Endothelial cell of umbilical vein (primary cell): ENCODE measurements around the gene ADAMTSL3. TPM values are rescaled to one million over a fixed set of nuclear protein-coding genes. Genes with fewer than 3 reads are reported as not detected.

Experiments
- BruUV-seq: library from RNA; stranded (reverse); fragments of 400-500 nt; replicated peaks from 2 replicates; lab custom pipeline; 2021; lab: Mats Ljungman, UMichigan
- CTCF ChIA-PET: fragments of 300-600, 350-600 bp; sonication (Branson Sonifier 250); formaldehyde crosslinking; loops from one replicate; lab custom pipeline; 2021; ENCODE audit warnings: antibody characterized with exemption, inconsistent platforms; lab: Charles Lee
- POLR2A ChIA-PET: fragments of 300-600, 350-600 bp; sonication (Branson Sonifier 250); formaldehyde crosslinking; loops from one replicate; lab custom pipeline; 2021; ENCODE audit warnings: antibody characterized with exemption, inconsistent platforms; lab: Charles Lee
- DNase-seq: peaks from one replicate; pipeline ENCODE4 v3.0.0-alpha.2; 2011; ENCODE audit warnings: low read depth, low spot score
- FAIRE-seq: peaks from 2 replicates; lab custom pipeline; 2011; peaks lifted over from hg19 to GRCh38; lab: Jason Lieb, UNC
- H2AFZ ChIP-seq: 2 replicates; pipeline ENCODE4 v1.6.0; 2012; ENCODE audit warnings: low read depth, low read length, control low read depth, inconsistent platforms
- H3K27ac ChIP-seq: 2 replicates; pipeline ENCODE4 v1.5.1; 2011; ENCODE audit warnings: low read depth, mild to moderate bottlenecking, control low read depth, low read length, moderate library complexity; ENCODE audit not compliant: insufficient read depth
- H3K27me3 ChIP-seq, 2 experiments: 2 replicates each; pipeline versions ENCODE4 v1.6.0 to v1.6.1; 2011; ENCODE audit warnings: low read length in 2 of 2, mixed read lengths in 1 of 2; ENCODE audit not compliant: control insufficient read depth in 2 of 2, insufficient read depth in 2 of 2
- H3K36me3 ChIP-seq, 2 experiments: 2 replicates in 1 of 2; 3 replicates in 1 of 2; pipeline ENCODE4 v1.5.1; 2011; ENCODE audit warnings: low read length in 2 of 2, mild to moderate bottlenecking in 1 of 2, moderate library complexity in 1 of 2; ENCODE audit not compliant: control insufficient read depth in 2 of 2, insufficient read depth in 2 of 2; ENCODE audit errors: extremely low read depth in 1 of 2
- H3K4me1 ChIP-seq: 3 replicates; pipeline ENCODE4 v1.5.1; 2011; ENCODE audit warnings: mild to moderate bottlenecking, low read length; ENCODE audit not compliant: control insufficient read depth, insufficient read depth; ENCODE audit errors: extremely low read depth
- H3K4me2 ChIP-seq: 2 replicates; pipeline ENCODE4 v1.6.1; 2011; ENCODE audit warnings: low read length, control low read depth, mixed read lengths; ENCODE audit not compliant: insufficient read depth
- H3K4me3 ChIP-seq, 3 experiments: fragments of 200-600 bp in 1 of 3; sonication (generic), shearing (Covaris generic) in 1 of 3; replicated peaks in 1 of 3; 2 replicates each; pipeline ENCODE4 v1.5.1; 2011 to 2016; ENCODE audit warnings: control low read depth in 3 of 3, low read length in 3 of 3, mild to moderate bottlenecking in 2 of 3, inconsistent platforms in 1 of 3, low read depth in 1 of 3, moderate library complexity in 1 of 3; ENCODE audit not compliant: insufficient read depth in 1 of 3
- H3K79me2 ChIP-seq: 2 replicates; pipeline ENCODE4 v1.6.0; 2012; ENCODE audit warnings: low read length, inconsistent platforms; ENCODE audit not compliant: control insufficient read depth, insufficient read depth
- H3K9ac ChIP-seq: replicated peaks from 2 replicates; pipeline ENCODE3; 2011; ENCODE audit warnings: low read length, control low read depth; ENCODE audit not compliant: insufficient read depth; ENCODE audit errors: extremely low read depth
- H3K9me1 ChIP-seq: replicated peaks from 3 replicates; pipeline ENCODE4 v1.6.0; 2011; ENCODE audit warnings: mild to moderate bottlenecking, low read length; ENCODE audit not compliant: control insufficient read depth, insufficient read depth; ENCODE audit errors: extremely low read depth
- H3K9me3 ChIP-seq: replicated peaks from 2 replicates; pipeline ENCODE4 v1.5.1; 2012; ENCODE audit warnings: low read length, inconsistent platforms; ENCODE audit not compliant: control insufficient read depth, insufficient read depth
- H4K20me1 ChIP-seq: replicated peaks from 2 replicates; pipeline ENCODE3; 2011; ENCODE audit warnings: mild to moderate bottlenecking, low read length; ENCODE audit not compliant: control insufficient read depth, insufficient read depth; ENCODE audit errors: extremely low read depth
- EZH2 ChIP-seq: IDR thresholded peaks from 2 replicates; pipeline ENCODE4 v1.6.1; 2012; ENCODE audit warnings: borderline replicate concordance, low read depth, mild to moderate bottlenecking, moderate library complexity, low read length, inconsistent platforms; ENCODE audit not compliant: severe bottlenecking
- GATA2 ChIP-seq: IDR thresholded peaks from 2 replicates; pipeline ENCODE4 v1.7.0; 2011; ENCODE audit warnings: low read depth, mild to moderate bottlenecking, moderate library complexity, mixed read lengths, low read length; ENCODE audit not compliant: insufficient read length, insufficient read depth
- JUN ChIP-seq: IDR thresholded peaks from 2 replicates; pipeline ENCODE4 v1.6.1; 2011; ENCODE audit warnings: borderline replicate concordance, low read depth; ENCODE audit not compliant: insufficient read length, insufficient read depth
- MYC ChIP-seq: IDR thresholded peaks from one replicate; pipeline ENCODE4 v1.6.1; 2011; ENCODE audit warnings: mild to moderate bottlenecking, low read depth, low read length
- POLR2AphosphoS5 ChIP-seq: IDR thresholded peaks from 2 replicates; pipeline ENCODE4 v1.6.1; 2012; ENCODE audit warnings: low read depth, mild to moderate bottlenecking, control low read depth, low read length, moderate library complexity; ENCODE audit not compliant: insufficient read depth
- dilution Hi-C: fragments of 300-500 bp; cut with MboI; formaldehyde crosslinking; loops from one replicate; pipeline ENCODE4 v1.15.0; 2019; ENCODE audit warnings: low sequenced_read_pairs; ENCODE audit not compliant: extremely low pct_ligation_motif_present
- intact Hi-C: fragments of 100-400 bp; cut with micrococcal nuclease; formaldehyde crosslinking; loops from one replicate; pipeline ENCODE4 v1.10.0; 2022
- polyA plus RNA-seq, 4 experiments: library from polyadenylated mRNA; depleted of rRNA in 3 of 4; stranded (reverse) in 3 of 4; unstranded in 1 of 4; fragments of >200 nt; gene quantifications; 2 replicates each; pipeline versions ENCODE4 v1.2.1 to v1.2.3, GENCODE V29; 2011 to 2012; ENCODE audit warnings: missing spikeins in 1 of 4
- total RNA-seq: library from RNA; stranded (reverse); gene quantifications from 2 replicates; pipeline ENCODE4 v1.2.3, GENCODE V29; 2021
- TF ChIP-seq, protein P1 (sequence below), 2 donors: IDR thresholded peaks; 1 replicate in 1 of 2; 2 replicates in 1 of 2; pipeline ENCODE4 v1.5.1; 2011; ENCODE audit warnings: low read length in 2 of 2, mild to moderate bottlenecking in 2 of 2, moderate library complexity in 2 of 2, control low read depth in 1 of 2, inconsistent platforms in 1 of 2, low read depth in 1 of 2; ENCODE audit not compliant: insufficient read depth in 1 of 2; ENCODE audit errors: extremely low read depth in 1 of 2
- TF ChIP-seq, protein P2 (sequence below): IDR thresholded peaks from 2 replicates; pipeline ENCODE4 v1.6.1; 2011; ENCODE audit not compliant: insufficient read depth, insufficient read length

The ADAMTSL3 gene
- total and polyA plus RNA-seq, 2 donors (not counting 3 experiments of a cell fraction or from before 2014, with no cell fraction given): not detected

DNA sequence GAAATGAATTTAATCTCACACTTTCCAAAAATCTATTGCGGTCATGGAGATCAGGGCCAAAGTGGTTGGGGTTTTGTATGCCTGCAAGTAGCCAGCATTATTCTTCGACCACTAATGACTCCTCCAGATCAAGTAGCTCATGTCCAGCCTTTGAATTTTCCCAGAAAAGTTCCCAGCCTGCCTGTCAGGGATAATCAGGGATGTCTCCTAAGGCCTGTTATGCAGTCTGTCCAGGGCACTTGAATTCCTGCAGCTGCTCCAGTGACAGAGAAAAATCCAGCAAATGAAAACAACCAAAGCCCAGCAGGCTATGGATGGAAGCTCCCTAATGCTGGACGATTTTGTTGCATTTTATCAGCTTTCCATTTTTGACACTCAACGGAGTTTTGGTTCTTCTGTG, 215.4 kb downstream of the ADAMTSL3 start:
- Histone ChIP-seq H3K4me1 (no peaks in the 10 kb centered on the region), H3K9ac (no peak overlapping the region), H2AFZ (no peak overlapping the region), H3K79me2 (no peaks in the 10 kb centered on the region), H3K36me3 (no peaks in the 10 kb centered on the region), H3K9me1 (no peaks in the 10 kb centered on the region), H3K4me2 (no peak overlapping the region), H4K20me1 (no peaks in the 10 kb centered on the region), H3K9me3 (no peaks in the 10 kb centered on the region), H3K27me3 (no peaks in the 10 kb centered on the region), H3K4me3 (no peak overlapping the region), H3K27ac (no peak overlapping the region)
- CTCF ChIA-PET: no interaction called here
- dilution Hi-C loops: no loop called here
- intact Hi-C loops: no loop called here
- no peak for DNase-seq
- no TSS peak for BruUV-seq
- POLR2A ChIA-PET: no interaction called here
- no peak for FAIRE-seq
- no peak for TF ChIP-seq JUN
- TF ChIP-seq, protein P1, sequence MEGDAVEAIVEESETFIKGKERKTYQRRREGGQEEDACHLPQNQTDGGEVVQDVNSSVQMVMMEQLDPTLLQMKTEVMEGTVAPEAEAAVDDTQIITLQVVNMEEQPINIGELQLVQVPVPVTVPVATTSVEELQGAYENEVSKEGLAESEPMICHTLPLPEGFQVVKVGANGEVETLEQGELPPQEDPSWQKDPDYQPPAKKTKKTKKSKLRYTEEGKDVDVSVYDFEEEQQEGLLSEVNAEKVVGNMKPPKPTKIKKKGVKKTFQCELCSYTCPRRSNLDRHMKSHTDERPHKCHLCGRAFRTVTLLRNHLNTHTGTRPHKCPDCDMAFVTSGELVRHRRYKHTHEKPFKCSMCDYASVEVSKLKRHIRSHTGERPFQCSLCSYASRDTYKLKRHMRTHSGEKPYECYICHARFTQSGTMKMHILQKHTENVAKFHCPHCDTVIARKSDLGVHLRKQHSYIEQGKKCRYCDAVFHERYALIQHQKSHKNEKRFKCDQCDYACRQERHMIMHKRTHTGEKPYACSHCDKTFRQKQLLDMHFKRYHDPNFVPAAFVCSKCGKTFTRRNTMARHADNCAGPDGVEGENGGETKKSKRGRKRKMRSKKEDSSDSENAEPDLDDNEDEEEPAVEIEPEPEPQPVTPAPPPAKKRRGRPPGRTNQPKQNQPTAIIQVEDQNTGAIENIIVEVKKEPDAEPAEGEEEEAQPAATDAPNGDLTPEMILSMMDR (IDR thresholded peaks at IDR 0.05; ENCODE audit: extremely low read depth in 1 of 2, insufficient read depth in 1 of 2, low read depth in 1 of 2, low read length in 2 of 2): no peak
- TF ChIP-seq MYC: no peak
- TF ChIP-seq GATA2: no peak
- no peak for TF ChIP-seq POLR2AphosphoS5
- no peak for TF ChIP-seq EZH2
- TF ChIP-seq, protein P2, sequence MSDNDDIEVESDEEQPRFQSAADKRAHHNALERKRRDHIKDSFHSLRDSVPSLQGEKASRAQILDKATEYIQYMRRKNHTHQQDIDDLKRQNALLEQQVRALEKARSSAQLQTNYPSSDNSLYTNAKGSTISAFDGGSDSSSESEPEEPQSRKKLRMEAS: no peak
